Liver (tissue), 9 donors: ENCODE measurements around the gene TMEM245. TPM values are rescaled to one million over a fixed set of nuclear protein-coding genes. Genes with fewer than 3 reads are reported as not detected.

Experiments used
- DNase-seq: peaks from one replicate; pipeline ENCODE4 v3.0.0-alpha.2; 2017; ENCODE audit warnings: low spot score
- H3K27ac ChIP-seq, 2 donors: one replicate each; pipeline ENCODE4 v1.7.0; 2013; ENCODE audit warnings: inconsistent platforms in 2 of 2, low read length in 2 of 2, control low read depth in 1 of 2, low read depth in 1 of 2, mild to moderate bottlenecking in 1 of 2
- H3K27me3 ChIP-seq, 4 donors: one replicate each; pipeline versions ENCODE4 v1.6.1 to v1.7.0; 2013; ENCODE audit warnings: low read length in 3 of 4, inconsistent platforms in 1 of 4, mild to moderate bottlenecking in 1 of 4, moderate library complexity in 1 of 4; ENCODE audit not compliant: control insufficient read depth in 4 of 4, insufficient read depth in 4 of 4
- H3K36me3 ChIP-seq, 4 donors: one replicate each; pipeline versions ENCODE4 v1.6.1 to v1.7.0; 2013; ENCODE audit warnings: low read length in 3 of 4, mild to moderate bottlenecking in 3 of 4, low read depth in 1 of 4, moderate library complexity in 1 of 4; ENCODE audit not compliant: control insufficient read depth in 4 of 4, insufficient read depth in 3 of 4
- H3K4me1 ChIP-seq, 4 donors: one replicate each; pipeline versions ENCODE4 v1.6.1 to v1.7.0; 2013; ENCODE audit warnings: low read length in 3 of 4, mild to moderate bottlenecking in 3 of 4, moderate library complexity in 1 of 4; ENCODE audit not compliant: control insufficient read depth in 4 of 4, insufficient read depth in 4 of 4
- H3K4me3 ChIP-seq, 3 donors: one replicate each; pipeline versions ENCODE4 v1.6.1 to v1.7.0; 2013; ENCODE audit warnings: low read length in 3 of 3, control low read depth in 1 of 3, low read depth in 1 of 3, mild to moderate bottlenecking in 1 of 3
- H3K9ac ChIP-seq, 2 donors: one replicate each; pipeline ENCODE4 v1.7.0; 2013; ENCODE audit warnings: low read length in 2 of 2, mild to moderate bottlenecking in 2 of 2, moderate library complexity in 2 of 2, control low read depth in 1 of 2, low read depth in 1 of 2
- H3K9me3 ChIP-seq, 4 donors: one replicate each; pipeline versions ENCODE4 v1.6.1 to v1.7.0; 2013; ENCODE audit warnings: low read length in 3 of 4; ENCODE audit not compliant: control insufficient read depth in 4 of 4
- ATF3 ChIP-seq: IDR thresholded peaks from 2 replicates; pipeline ENCODE4 v1.6.1; 2016; ENCODE audit warnings: antibody characterized with exemption
- CTCF ChIP-seq: fragments of 150-350 bp; IDR thresholded peaks from 2 replicates; pipeline ENCODE4 v1.5.1; 2017; ENCODE audit warnings: improper control_type of control experiment, low read depth, low read length; ENCODE audit not compliant: missing input control
- EGR1 ChIP-seq, 2 donors: IDR thresholded peaks; 2 replicates each; pipeline ENCODE4 v1.6.1; 2016 to 2018; ENCODE audit warnings: antibody characterized with exemption in 2 of 2, low read depth in 2 of 2
- FOXA1 ChIP-seq: IDR thresholded peaks from 2 replicates; pipeline ENCODE4 v1.6.1; 2016; ENCODE audit warnings: antibody characterized with exemption
- FOXA2 ChIP-seq: IDR thresholded peaks from 2 replicates; pipeline ENCODE4 v1.6.1; 2016; ENCODE audit warnings: antibody characterized with exemption
- GABPA ChIP-seq, 2 donors: IDR thresholded peaks in 1 of 2; conservative IDR thresholded peaks in 1 of 2; 2 replicates each; pipeline ENCODE4 v1.6.1; 2016; ENCODE audit warnings: antibody characterized with exemption in 2 of 2, mild to moderate bottlenecking in 1 of 2, moderate library complexity in 1 of 2
- HNF4G ChIP-seq: IDR thresholded peaks from 2 replicates; pipeline ENCODE4 v1.6.1; 2016; ENCODE audit warnings: antibody characterized with exemption
- JUND ChIP-seq, 2 donors: IDR thresholded peaks; 2 replicates each; pipeline ENCODE4 v1.6.1; 2016; ENCODE audit warnings: antibody characterized with exemption in 2 of 2
- MAX ChIP-seq: IDR thresholded peaks from 2 replicates; pipeline ENCODE4 v1.6.1; 2016; ENCODE audit warnings: antibody characterized with exemption
- NR2F2 ChIP-seq: IDR thresholded peaks from 2 replicates; pipeline ENCODE4 v1.6.1; 2016; ENCODE audit warnings: antibody characterized with exemption
- RAD21 ChIP-seq, 2 donors: IDR thresholded peaks; 2 replicates each; pipeline ENCODE4 v1.6.1; 2016; ENCODE audit warnings: antibody characterized with exemption in 2 of 2, mild to moderate bottlenecking in 2 of 2
- REST ChIP-seq: IDR thresholded peaks from 2 replicates; pipeline ENCODE4 v1.6.1; 2016; ENCODE audit warnings: antibody characterized with exemption, mild to moderate bottlenecking
- RXRA ChIP-seq, 2 donors: IDR thresholded peaks; 2 replicates each; pipeline ENCODE4 v1.6.1; 2017 to 2018; ENCODE audit warnings: antibody characterized with exemption in 2 of 2, mild to moderate bottlenecking in 1 of 2
- SP1 ChIP-seq: IDR thresholded peaks from 2 replicates; pipeline ENCODE4 v1.6.1; 2018; ENCODE audit warnings: antibody characterized with exemption, mild to moderate bottlenecking
- TAF1 ChIP-seq: conservative IDR thresholded peaks from 2 replicates; pipeline ENCODE4 v1.6.1; 2016; ENCODE audit warnings: antibody characterized with exemption, mild to moderate bottlenecking
- YY1 ChIP-seq: IDR thresholded peaks from 2 replicates; pipeline ENCODE4 v1.6.1; 2016; ENCODE audit warnings: antibody characterized with exemption, mild to moderate bottlenecking
- ZBTB33 ChIP-seq: IDR thresholded peaks from 2 replicates; pipeline ENCODE4 v1.6.1; 2016; ENCODE audit warnings: antibody characterized with exemption
- WGBS: extraction: QIAGEN DNeasy Blood & Tissue Kit; methylation state at CpG from one replicate; pipeline ENCODE4 v1.1.7; 2013; 5-methylcytosine and 5-hydroxymethylcytosine counted together
- polyA plus RNA-seq, 2 donors: library from polyadenylated mRNA; stranded (reverse) in 1 of 2; unstranded in 1 of 2; fragments of 200-250 nt in 1 of 2; fragments of >200 nt in 1 of 2; fragmentation: Nextera tagmentation in 1 of 2; extraction: Ambion mirVana in 1 of 2; gene quantifications; one replicate each; pipeline versions ENCODE4 v1.2.1 to v1.2.3, GENCODE V29; 2013 to 2015
- total RNA-seq, 2 donors: library from RNA; depleted of rRNA; stranded (reverse); fragments of >200 nt; gene quantifications; one replicate each; pipeline ENCODE4 v1.2.3, GENCODE V29; 2014
- donor health status: healthy.
- donor health status: healthy.
- donor health status: healthy.
- donor health status: healthy.
- donor health status: healthy.

TMEM245 gene
- total and polyA plus RNA-seq, 4 donors, result 13.7 to 75.3 (median 31.2) TPM

GRCh38 chr9:108978205-108978604 lies 141.5 kb downstream of the TMEM245 start:
- no peaks in the 10 kb centered on the region for H3K4me1 ChIP-seq
- no peak overlapping the region for H3K27ac ChIP-seq
- TF ChIP-seq FOXA1 (no peak), REST (no peak), YY1 (no peak), RXRA (IDR thresholded peaks at IDR 0.05) (no peak), CTCF (no peak), JUND (IDR thresholded peaks at IDR 0.05) (no peak), NR2F2 (no peak), HNF4G (no peak), ZBTB33 (no peak), GABPA (IDR thresholded peaks at IDR 0.05 in 1 of 2, conservative IDR thresholded peaks at IDR 0.05 in 1 of 2) (no peak)
- H3K36me3 ChIP-seq, result peaks cover 0 to 6% (median 4%) of the 10 kb centered on the region in 4 donors
- 66% methylated on average over 1 of the region's 1 CpG for WGBS
- H3K4me3 ChIP-seq, result no peak overlapping the region
- H3K27me3 ChIP-seq, result no peaks in the 10 kb centered on the region
- no peak overlapping the region for H3K9ac ChIP-seq
- DNase-seq, result no peak
- H3K9me3 ChIP-seq, result no peaks in the 10 kb centered on the region

DNA sequence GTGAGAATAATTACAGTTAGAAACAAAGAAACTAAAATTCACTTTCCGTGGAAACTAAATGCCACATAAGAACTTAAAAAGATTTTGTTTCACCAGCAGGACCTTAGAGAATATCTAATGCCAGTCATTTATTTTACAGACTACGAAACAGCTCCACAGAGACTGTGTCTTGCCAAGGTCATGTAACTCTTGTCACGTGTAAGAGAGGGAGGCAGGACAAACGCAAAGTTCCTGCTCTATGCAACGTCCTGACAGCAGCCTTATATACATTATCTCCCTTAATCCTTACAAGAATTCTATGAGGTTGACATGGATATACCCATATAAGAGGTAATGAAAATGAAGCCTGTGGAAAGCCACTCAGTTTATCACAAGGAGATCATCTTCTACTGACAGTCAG lies 145.9 kb downstream of the TMEM245 start:
- no peak overlapping the region for H3K27ac ChIP-seq
- peaks cover 0 to 6% (median 2%) of the 10 kb centered on the region in 4 donors for H3K36me3 ChIP-seq

More for the DNA sequence above, 145.9 kb downstream of the TMEM245 start:
- TF ChIP-seq EGR1 (IDR thresholded peaks at IDR 0.05; ENCODE audit: low read depth in 2 of 2), result no peak
- TF ChIP-seq TAF1, result no peak
- no peak for TF ChIP-seq JUND (IDR thresholded peaks at IDR 0.05)
- TF ChIP-seq ATF3, result no peak
- TF ChIP-seq FOXA2, result no peak
- no peak for TF ChIP-seq SP1
- TF ChIP-seq HNF4G, result no peak
- TF ChIP-seq RXRA (IDR thresholded peaks at IDR 0.05), result no peak
- TF ChIP-seq NR2F2, result no peak
- no peak for TF ChIP-seq RAD21 (IDR thresholded peaks at IDR 0.05)
- no peak for TF ChIP-seq MAX
- no peak for TF ChIP-seq FOXA1
- Histone ChIP-seq H3K4me3 (no peak overlapping the region), H3K4me1 (no peaks in the 10 kb centered on the region), H3K9ac (no peak overlapping the region), H3K9me3 (no peaks in the 10 kb centered on the region), H3K27me3 (no peaks in the 10 kb centered on the region)
- 77% methylated on average over 5 of the region's 5 CpGs for WGBS
- no peak for DNase-seq
